PC-3 (cell line): ENCODE data around the gene SPACA6. TPM values are rescaled to one million over a fixed set of nuclear protein-coding genes. Genes with fewer than 3 reads are reported as not detected.

Source experiments
- ATAC-seq: fragments of 200-7000 bp; cut with Tn5 transposase; 2 replicates; pipeline ENCODE4 v1.9.1; 2020; ENCODE audit warnings: mild to moderate bottlenecking, moderate library complexity
- BruUV-seq: library from RNA; stranded (reverse); fragments of 400-500 nt; replicated peaks from 2 replicates; lab custom pipeline; 2021; lab: Mats Ljungman, UMichigan
- CTCF ChIA-PET: fragments of 300-600 bp; sonication (Branson Sonifier 250); formaldehyde crosslinking; loops from one replicate; lab custom pipeline; 2022; ENCODE audit warnings: antibody characterized with exemption; lab: Charles Lee
- POLR2A ChIA-PET: fragments of 300-600 bp; sonication (Branson Sonifier 250); formaldehyde crosslinking; loops from one replicate; lab custom pipeline; 2022; ENCODE audit warnings: antibody characterized with exemption; ENCODE audit not compliant: unreplicated experiment; lab: Charles Lee
- DNase-seq: peaks from one replicate; pipeline ENCODE4 v3.0.0-alpha.2; 2015
- H2AFZ ChIP-seq: fragments of 300-600 bp; sonication (generic); 2 replicates; pipeline ENCODE4 v1.6.0; 2016; ENCODE audit warnings: antibody characterized with exemption, low read length
- H3F3A ChIP-seq: fragments of 300-600 bp; sonication (generic); one replicate; pipeline ENCODE4 v1.6.0; 2017; ENCODE audit warnings: antibody characterized with exemption, low read length, control low read depth, mild to moderate bottlenecking; ENCODE audit not compliant: unreplicated experiment
- H3K27ac ChIP-seq: fragments of 300-600 bp; sonication (generic); 2 replicates; pipeline ENCODE4 v1.5.1; 2016; ENCODE audit warnings: mild to moderate bottlenecking, low read length
- H3K27me3 ChIP-seq: fragments of 300-600 bp; sonication (generic); 2 replicates; pipeline ENCODE4 v1.6.1; 2016; ENCODE audit warnings: low read length, mixed read lengths
- H3K36me3 ChIP-seq: fragments of 300-600 bp; sonication (generic); 2 replicates; pipeline ENCODE4 v1.6.1; 2016; ENCODE audit warnings: low read depth, mixed run types, low read length, mixed read lengths
- H3K4me1 ChIP-seq: fragments of 300-600 bp; sonication (generic); 2 replicates; pipeline ENCODE4 v1.5.1; 2016; ENCODE audit warnings: low read length; ENCODE audit not compliant: insufficient read depth
- H3K4me2 ChIP-seq: fragments of 300-600 bp; sonication (generic); 2 replicates; pipeline ENCODE4 v1.6.0; 2016; ENCODE audit warnings: low read length
- H3K4me3 ChIP-seq: fragments of 300-600 bp; sonication (generic); 2 replicates; pipeline ENCODE4 v1.5.1; 2016; ENCODE audit warnings: mild to moderate bottlenecking, low read length, mixed read lengths
- H3K79me2 ChIP-seq: fragments of 300-600 bp; sonication (generic); 2 replicates; pipeline ENCODE4 v1.6.1; 2017; ENCODE audit warnings: low read length, mixed read lengths
- H3K9ac ChIP-seq: fragments of 300-600 bp; sonication (generic); 2 replicates; pipeline ENCODE4 v1.6.0; 2016; ENCODE audit warnings: mild to moderate bottlenecking, low read length
- H3K9me2 ChIP-seq: fragments of 300-600 bp; sonication (generic); replicated peaks from 2 replicates; pipeline ENCODE4 v1.6.1; 2016; ENCODE audit warnings: mixed run types, low read length, mixed read lengths
- H3K9me3 ChIP-seq: fragments of 300-600 bp; sonication (generic); 2 replicates; pipeline ENCODE4 v1.6.1; 2016; ENCODE audit warnings: low read length, mixed read lengths
- H4K20me1 ChIP-seq: fragments of 300-600 bp; sonication (generic); 2 replicates; pipeline ENCODE4 v1.6.1; 2016; ENCODE audit warnings: low read length, mixed read lengths
- EZH2 ChIP-seq: fragments of 300-600 bp; sonication (generic); IDR thresholded peaks from one replicate; pipeline ENCODE4 v1.6.1; 2017; ENCODE audit warnings: antibody characterized with exemption, mild to moderate bottlenecking, low read length; ENCODE audit not compliant: unreplicated experiment
- EZH2phosphoT487 ChIP-seq: fragments of 300-600 bp; sonication (generic); IDR thresholded peaks from 2 replicates; pipeline ENCODE4 v1.6.1; 2018; ENCODE audit warnings: mild to moderate bottlenecking, antibody characterized with exemption, low read length, borderline replicate concordance
- intact Hi-C: fragments of 100-400 bp; cut with micrococcal nuclease; formaldehyde crosslinking; loops from 2 replicates; pipeline ENCODE4 v1.9.0; 2023
- total RNA-seq: library from RNA; depleted of rRNA; stranded (reverse); fragments of >200 nt; gene quantifications from 2 replicates; pipeline ENCODE4 v1.2.3, GENCODE V29; 2014
- TF ChIP-seq, protein P1 (sequence below): fragments of 300-600 bp; sonication (generic); conservative IDR thresholded peaks from 2 replicates; pipeline ENCODE4 v1.5.1; 2017; ENCODE audit warnings: antibody characterized with exemption, low read depth, mild to moderate bottlenecking, low read length

SPACA6 gene
- total RNA-seq, 1 experiment from 2014 or later = 10.1 TPM

DNA sequence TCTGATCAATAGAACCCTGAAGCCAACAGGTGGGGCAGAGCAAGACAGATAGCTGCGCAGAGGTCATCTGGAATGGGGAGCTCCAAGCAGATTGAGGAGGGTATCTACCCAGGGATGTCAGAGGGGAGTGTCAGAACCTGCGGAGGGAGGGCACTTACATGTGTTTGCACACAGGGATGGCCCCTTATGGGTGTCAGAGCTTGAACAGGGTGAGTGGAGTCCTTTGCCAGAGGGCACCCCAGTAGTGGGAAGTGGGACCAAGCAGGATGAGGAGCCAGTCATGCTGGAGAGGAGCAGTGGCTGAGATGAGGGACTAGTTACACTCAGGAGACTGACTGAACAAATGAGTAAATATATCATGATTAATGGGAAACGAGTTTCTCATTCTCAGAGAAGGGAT, 29.5 kb upstream of the SPACA6 start:
- no peak overlapping the region for H2AFZ ChIP-seq
- no peak overlapping the region for H3K27ac ChIP-seq
- CTCF ChIA-PET = interaction anchor here (0.6 kb wide), 1 partner anchor 15 kb away, joined by 3 read pairs; no protein-coding TSS in a partner anchor
- no peaks in the 10 kb centered on the region for H3K9me3 ChIP-seq
- H4K20me1 ChIP-seq = no peaks in the 10 kb centered on the region
- no peak overlapping the region for H3K4me3 ChIP-seq
- H3K4me1 ChIP-seq = no peaks in the 10 kb centered on the region
- POLR2A ChIA-PET = no interaction called here
- TF ChIP-seq, protein P1, sequence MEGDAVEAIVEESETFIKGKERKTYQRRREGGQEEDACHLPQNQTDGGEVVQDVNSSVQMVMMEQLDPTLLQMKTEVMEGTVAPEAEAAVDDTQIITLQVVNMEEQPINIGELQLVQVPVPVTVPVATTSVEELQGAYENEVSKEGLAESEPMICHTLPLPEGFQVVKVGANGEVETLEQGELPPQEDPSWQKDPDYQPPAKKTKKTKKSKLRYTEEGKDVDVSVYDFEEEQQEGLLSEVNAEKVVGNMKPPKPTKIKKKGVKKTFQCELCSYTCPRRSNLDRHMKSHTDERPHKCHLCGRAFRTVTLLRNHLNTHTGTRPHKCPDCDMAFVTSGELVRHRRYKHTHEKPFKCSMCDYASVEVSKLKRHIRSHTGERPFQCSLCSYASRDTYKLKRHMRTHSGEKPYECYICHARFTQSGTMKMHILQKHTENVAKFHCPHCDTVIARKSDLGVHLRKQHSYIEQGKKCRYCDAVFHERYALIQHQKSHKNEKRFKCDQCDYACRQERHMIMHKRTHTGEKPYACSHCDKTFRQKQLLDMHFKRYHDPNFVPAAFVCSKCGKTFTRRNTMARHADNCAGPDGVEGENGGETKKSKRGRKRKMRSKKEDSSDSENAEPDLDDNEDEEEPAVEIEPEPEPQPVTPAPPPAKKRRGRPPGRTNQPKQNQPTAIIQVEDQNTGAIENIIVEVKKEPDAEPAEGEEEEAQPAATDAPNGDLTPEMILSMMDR = no peak
- no peaks in the 10 kb centered on the region for H3K9me2 ChIP-seq
- no peak overlapping the region for H3K4me2 ChIP-seq
- no peaks in the 10 kb centered on the region for H3K79me2 ChIP-seq
- peaks cover 30% of the 10 kb centered on the region for H3K27me3 ChIP-seq
- H3K36me3 ChIP-seq = no peaks in the 10 kb centered on the region
- intact Hi-C loops = loop anchor here (2.0 kb wide), 1 partner anchor 115 kb away; no protein-coding TSS in a partner anchor
- DNase-seq (no peak), ATAC-seq (no peak)
- BruUV-seq = no TSS peak
- no peaks in the 10 kb centered on the region for H3F3A ChIP-seq
- H3K9ac ChIP-seq = no peak overlapping the region

DNA sequence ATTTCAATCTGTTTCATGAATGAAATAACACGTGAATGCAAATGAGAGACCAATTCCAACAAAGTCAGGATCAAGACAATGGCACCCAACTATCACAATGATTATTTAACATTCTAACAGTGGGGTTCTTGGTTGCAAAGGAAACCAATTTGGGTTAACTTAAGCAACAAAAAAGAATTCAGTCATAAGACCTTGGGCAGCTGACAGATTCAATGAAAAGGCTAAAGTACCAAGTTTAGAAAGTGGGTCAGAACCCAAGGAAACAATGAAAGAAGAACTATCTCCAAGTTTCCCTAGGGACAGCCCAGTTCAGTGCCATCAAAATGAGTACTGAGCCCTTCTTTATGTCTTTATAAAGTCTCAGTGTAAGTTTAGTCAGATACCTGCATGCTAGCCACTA, 29.0 kb upstream of the SPACA6 start:
- H3K4me2 ChIP-seq = no peak overlapping the region
- no peak overlapping the region for H3K27ac ChIP-seq
- H3K9me3 ChIP-seq = no peaks in the 10 kb centered on the region
- ChIA-PET CTCF (no interaction called here), POLR2A (no interaction called here)
- H3K36me3 ChIP-seq = no peaks in the 10 kb centered on the region
- peaks cover 30% of the 10 kb centered on the region for H3K27me3 ChIP-seq
- H3K9ac ChIP-seq = no peak overlapping the region
- no peak overlapping the region for H3K4me3 ChIP-seq
- DNase-seq = no peak
- intact Hi-C loops = loop anchor here (2.0 kb wide), 1 partner anchor 115 kb away; no protein-coding TSS in a partner anchor
- no peak for TF ChIP-seq EZH2phosphoT487
- TF ChIP-seq, protein P1 = no peak
- TF ChIP-seq EZH2 = no peak
- H2AFZ ChIP-seq = no peak overlapping the region
- no peaks in the 10 kb centered on the region for H3F3A ChIP-seq
- no peak for ATAC-seq
- no TSS peak for BruUV-seq
- H4K20me1 ChIP-seq = no peaks in the 10 kb centered on the region
- H3K79me2 ChIP-seq = no peaks in the 10 kb centered on the region
- H3K4me1 ChIP-seq = no peaks in the 10 kb centered on the region
- no peaks in the 10 kb centered on the region for H3K9me2 ChIP-seq

DNA sequence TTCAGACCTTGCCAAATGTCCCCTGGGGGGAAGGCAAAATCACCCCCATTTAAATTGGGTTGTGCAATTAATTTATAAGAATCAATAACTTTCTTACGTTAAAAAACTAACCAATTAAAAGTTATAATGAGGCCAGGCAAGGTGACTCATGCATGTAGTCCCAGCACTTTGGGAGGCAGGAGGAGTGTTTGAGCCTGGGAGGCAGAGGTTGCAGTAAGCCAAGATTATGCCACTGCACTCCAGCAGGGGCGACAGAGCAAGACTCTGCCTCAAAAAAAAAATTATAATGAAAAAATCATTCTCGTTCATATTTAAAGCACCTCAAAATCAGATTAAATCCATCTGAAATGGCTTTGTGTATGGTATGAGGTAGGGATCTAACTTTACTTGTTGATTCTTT, 28.1 kb upstream of the SPACA6 start:
- H3K9me2 ChIP-seq = no peaks in the 10 kb centered on the region
- peak; percentile 51 for DNase-seq
- no peak overlapping the region for H2AFZ ChIP-seq
- no peak for TF ChIP-seq EZH2phosphoT487
- TF ChIP-seq, protein P1 = peak; percentile 68
- no peak for TF ChIP-seq EZH2
- no peaks in the 10 kb centered on the region for H3K36me3 ChIP-seq
- intact Hi-C loops = loop anchor here (2.0 kb wide), 1 partner anchor 114 kb away; no protein-coding TSS in a partner anchor
- no peak overlapping the region for H3K4me2 ChIP-seq
- no peaks in the 10 kb centered on the region for H3F3A ChIP-seq
- ChIA-PET CTCF (interaction anchor here (0.6 kb wide), 1 partner anchor 134 kb away, joined by 5 read pairs; no protein-coding TSS in a partner anchor), POLR2A (no interaction called here)
- no peak overlapping the region for H3K27ac ChIP-seq
- H3K9ac ChIP-seq = no peak overlapping the region
- no peaks in the 10 kb centered on the region for H3K4me1 ChIP-seq
- H3K4me3 ChIP-seq = no peak overlapping the region
- peaks cover 30% of the 10 kb centered on the region for H3K27me3 ChIP-seq
- H3K9me3 ChIP-seq = no peaks in the 10 kb centered on the region
- H3K79me2 ChIP-seq = no peaks in the 10 kb centered on the region
- ATAC-seq = peak; percentile 71
- H4K20me1 ChIP-seq = no peaks in the 10 kb centered on the region
- no TSS peak for BruUV-seq
